NCI-H2029 treated with DMSO at 0.1 percent for 48 hours (cell line): Measurements from ENCODE around the gene TMEM236.
"Not testable (repeated sequence)": the region's sequence is repeated elsewhere in the genome, so short reads cannot be mapped to it uniquely, and the experiment has no call there.

ENCODE experiments used
- DNase-seq: peaks from one replicate; lab custom pipeline; 2025; lab: John Stamatoyannopoulos, UW

Gene TMEM236, protein sequence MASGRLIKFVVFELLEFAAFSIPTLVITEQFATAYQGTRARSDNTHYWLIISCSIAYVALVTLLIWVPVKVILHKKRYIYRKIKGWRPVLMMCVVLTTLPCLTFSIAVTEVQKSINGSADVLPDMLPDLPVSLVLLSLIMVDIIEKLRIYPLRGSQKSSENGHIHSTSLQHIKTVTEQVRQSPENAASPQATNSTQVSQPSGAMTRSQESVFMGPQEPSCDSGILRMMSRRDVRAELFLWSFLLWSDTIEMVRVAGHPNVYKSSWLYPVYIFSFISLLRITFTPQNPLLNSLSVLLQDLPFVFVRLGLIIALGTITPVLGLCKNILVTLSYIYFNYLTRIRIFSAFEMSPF

DNA sequence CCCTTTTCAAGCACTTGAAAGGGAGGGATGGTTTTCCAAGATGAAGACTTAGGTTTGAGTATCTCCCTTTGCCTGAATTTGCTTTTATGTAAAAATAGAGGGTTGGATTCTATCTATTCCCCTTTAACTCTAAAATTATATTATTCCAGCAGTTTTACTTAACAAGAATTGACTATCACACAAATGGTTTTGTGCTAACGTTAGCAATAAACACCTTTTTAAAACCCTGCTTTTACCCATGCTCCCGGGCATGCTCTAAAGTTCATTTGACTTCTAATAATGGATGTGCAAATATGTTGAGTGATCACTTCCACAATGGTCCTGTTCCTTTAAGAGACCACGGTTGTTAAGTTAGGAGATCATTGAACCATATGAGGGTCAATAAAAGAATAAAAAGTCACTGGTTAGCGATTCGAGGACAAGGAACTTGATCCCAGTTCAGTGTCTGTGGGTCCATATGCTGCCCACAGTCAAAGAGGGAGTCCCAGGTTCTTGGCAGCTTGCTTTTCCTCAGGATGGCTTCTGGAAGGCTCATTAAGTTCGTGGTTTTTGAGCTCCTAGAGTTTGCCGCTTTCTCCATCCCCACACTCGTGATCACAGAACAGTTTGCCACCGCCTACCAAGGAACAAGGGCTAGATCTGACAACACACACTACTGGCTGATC, at the start of gene TMEM236:
TSS of gene TMEM236 (plus strand) at position 421 of the 665 bp plus-strand sequence. CDS start at position 516, 95 bp downstream.
- no peak for DNase-seq

DNA sequence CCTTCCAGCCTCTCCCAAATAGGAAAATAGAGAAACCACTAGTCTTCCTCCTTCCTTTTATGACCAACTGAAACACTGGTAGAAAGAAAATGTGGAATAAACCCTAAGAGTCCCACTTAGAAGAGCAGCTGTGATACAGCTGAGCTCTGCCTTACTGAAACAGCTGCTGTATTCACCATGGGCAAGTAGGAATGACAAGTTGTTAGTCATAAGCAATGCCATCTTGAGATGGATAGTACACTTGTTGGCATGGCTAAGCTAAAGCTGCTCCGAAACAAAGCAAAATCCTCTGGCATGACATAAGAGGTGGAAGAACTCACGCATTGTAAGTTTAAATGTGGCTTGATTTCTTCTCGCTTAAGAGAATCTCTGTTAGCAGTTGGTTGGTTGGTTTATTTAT, 48.3 kb upstream of the TMEM236 start:
- DNase-seq, result no peak

DNA sequence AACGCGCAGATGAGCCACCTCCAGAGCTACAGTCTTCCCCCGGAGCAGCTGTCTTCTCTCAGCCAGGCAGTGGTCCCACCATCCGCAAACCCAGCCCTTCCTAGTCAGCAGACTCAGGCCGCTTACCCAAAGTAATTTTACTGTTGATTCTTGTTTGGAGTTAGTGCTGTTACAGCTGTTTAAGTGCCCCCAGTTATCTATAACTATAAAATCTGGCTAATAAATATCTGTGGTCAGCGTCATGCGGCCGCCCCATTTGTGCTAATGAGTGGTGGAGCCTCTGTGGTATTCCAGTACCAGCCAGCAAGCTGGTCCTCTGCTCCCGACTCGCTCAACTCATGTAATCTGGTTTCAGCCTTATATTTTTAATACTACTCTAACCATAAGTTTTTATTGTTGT, 43.2 kb upstream of the TMEM236 start:
- no peak for DNase-seq

DNA sequence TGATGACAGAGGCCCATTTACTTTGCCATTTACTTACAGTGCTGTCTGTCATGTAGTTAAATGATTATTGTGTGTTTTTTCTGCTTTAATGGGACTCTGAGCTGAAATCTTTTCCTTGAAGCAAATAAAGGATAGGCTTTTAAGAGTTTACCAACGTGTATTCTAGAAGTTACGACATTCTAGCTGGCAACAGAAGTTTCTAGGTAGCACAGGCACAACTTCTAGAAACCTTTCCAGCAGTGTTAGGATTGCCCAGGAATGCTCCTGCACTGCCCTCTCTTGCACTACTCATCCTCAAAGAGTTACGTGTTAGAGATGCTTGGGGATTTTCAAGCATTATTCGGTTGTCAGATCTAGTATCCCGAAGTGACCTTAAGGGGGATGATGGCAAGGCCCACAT, 42.5 kb upstream of the TMEM236 start:
- no peak for DNase-seq

DNA sequence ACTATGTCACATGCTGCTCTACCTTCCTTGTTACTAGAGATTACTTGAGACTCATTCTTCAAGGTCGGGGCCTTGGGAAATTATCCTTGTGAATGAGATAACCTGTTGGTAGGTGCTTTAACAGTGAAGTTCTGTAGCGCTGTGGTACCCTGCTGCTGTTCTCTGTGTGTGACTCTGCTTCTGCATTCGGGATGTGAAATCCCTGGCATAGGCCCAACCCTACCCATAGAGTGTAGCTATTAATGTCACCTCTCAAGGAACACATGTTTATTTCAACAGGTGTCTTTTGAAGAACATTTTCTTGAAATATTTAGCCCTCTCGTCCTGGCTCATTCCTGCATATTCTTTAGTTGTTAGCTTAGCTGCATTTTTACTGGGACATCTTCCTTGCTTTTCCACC, 41.8 kb upstream of the TMEM236 start:
- DNase-seq, result no peak

DNA sequence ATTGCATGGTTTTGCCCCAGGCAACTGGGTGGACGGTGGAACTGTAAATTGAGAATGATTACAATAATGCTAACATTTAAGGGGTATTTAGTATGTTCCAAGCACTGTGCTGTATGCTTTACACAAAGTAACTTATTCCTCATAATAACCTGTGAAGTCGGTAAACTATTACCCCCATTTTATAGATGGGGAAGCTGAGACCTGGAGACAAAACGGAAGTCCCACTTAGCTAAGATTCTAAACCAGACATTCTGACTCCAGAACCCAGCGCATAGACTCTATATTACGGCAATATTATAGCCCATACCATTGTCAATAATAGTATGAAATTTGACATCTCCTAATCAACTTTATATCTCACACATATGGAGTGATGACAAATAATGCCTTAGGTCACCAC, 39.9 kb upstream of the TMEM236 start:
- DNase-seq, result no peak

DNA sequence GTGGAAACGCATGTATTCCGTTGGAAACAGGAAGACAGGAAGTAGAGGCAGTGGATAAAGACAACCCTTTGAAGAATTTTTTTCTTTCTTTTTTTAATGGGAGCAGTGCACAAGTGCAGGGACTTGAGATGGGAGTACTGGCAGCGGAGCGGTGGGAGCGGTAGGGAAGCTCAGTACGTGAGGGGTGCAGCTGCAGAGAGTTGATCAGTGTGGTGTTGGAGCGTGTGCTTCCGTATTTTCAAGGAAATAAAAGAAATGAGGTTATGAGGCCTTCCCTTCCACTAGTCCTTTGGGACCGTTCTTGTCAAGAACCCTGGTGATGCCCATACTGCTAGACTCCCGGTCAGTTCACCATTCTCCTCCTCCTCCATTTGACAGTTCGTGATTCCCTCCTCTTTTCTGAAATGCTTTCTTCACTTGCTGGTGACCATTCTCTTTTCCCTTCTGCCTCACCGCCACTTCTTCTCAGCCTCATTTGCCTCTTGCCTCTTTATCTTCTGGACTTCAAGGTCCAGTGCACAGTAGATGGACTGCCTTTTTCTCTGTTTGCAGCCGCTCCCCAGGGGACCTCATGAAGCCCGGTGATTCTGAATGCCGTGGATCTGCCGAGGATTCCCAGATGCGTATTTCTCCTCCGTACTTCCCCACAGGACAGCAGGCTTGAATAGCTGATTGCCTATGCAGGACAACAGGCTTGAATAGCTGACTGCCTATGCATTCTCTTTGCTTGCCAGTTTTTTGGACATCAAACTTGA, 39.1 kb upstream of the TMEM236 start:
- no peak for DNase-seq

DNA sequence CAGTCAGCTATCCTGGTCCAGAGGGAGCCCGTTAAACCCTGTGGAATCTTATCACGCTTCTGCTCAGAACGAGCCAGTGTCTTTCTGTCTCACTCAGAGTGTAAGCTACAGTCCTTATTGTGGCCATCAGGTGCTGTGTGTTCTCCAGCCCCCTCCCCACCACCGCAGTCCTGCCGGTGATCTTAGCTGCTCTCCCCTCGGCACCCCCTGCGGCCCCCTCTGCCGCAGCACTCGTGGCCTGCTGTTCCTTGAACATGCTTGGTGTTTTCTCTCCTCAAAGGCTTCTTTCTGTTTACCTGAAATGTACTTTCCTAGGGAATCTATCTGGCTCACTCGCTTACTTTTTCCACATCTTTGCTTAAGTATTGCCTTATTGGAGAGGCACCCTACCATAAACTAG, 38.2 kb upstream of the TMEM236 start:
- no peak for DNase-seq

DNA sequence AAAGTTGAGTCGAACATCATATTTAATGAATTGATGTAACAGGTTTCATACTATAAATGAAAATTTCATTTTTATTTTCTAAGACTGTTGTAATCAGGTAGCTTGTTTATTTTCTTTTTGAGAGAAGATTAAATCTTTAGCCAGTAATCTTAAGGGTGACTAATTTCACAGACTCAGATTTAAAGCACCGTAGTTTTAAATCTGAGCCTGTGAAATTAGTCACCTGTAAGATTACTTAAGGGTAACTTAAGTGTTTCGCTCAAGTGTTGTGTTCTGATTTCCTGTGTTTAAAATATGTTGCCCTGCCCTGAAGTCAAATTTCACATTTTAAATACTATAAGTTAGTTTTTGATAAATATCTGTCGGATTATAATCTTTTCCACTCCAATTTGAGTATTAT, 35.8 kb upstream of the TMEM236 start:
- DNase-seq, result no peak

DNA sequence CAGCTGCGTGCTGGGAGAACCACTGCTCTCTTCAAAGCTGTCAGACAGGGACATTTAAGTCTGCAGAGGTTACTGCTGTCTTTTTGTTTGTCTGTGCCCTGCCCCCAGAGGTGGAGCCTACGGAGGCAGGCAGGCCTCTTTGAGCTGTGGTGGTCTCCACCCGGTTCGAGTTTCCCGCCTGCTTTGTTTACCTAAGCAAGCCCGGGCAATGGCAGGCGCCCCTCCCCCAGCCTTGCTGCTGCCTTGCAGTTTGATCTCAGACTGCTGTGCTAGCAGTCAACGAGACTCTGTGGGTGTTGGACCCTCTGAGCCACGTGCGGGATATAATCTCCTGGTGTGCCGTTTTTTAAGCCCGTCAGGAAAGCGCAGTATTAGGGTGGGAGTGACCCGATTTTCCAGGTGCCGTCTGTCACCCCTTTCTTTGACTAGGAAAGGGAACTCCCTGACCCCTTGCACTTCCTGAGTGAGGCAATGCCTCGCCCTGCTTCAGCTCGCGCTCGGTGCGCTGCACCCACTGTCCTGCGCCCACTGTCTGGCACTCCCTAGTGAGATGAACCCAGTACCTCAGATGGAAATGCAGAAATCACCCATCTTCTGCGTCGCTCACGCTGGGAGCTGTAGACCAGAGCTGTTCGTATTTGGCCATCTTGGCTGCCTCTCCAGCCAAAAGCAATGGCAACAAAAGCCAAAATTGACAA, 29.5 kb upstream of the TMEM236 start:
- DNase-seq, result not testable (repeated sequence)

DNA sequence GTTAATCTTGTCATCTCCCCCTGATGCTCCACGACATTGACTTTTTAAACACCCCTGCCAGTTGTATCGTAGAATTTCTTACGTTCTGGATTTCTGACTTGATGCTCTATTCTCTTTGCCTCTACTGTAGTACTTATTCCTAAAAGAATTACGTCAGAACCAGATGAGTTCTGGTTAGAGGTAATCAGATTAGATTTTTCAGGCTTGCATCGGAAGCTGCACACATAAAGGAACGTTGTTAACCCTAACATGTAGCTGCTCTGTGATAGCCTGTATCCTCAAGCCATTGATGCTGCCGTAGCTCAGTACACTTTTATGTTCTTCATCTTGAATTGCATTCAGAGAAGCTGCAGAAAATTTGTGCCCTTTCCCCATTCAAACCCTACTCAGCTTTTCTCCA, 26.3 kb upstream of the TMEM236 start:
- DNase-seq, result no peak

DNA sequence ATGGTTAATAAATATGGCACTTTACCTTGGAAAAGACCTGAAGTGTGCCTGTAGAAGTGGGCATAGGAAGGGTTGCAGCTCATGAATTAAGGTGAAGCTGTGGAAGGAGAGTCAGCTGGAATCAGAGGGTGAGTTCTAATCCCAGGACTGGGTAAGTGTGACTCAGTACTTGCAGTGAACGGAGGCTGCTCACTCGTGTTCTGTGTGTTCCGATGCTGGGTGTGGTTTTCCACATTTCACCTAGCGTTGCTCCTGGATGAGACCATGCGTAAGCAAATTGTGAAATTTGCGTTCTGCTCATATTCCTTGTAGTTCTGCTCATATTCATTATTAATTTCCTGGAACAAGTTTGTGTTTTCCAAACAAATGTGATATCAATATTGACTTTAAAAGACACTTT, 22.4 kb upstream of the TMEM236 start:
- no peak for DNase-seq

DNA sequence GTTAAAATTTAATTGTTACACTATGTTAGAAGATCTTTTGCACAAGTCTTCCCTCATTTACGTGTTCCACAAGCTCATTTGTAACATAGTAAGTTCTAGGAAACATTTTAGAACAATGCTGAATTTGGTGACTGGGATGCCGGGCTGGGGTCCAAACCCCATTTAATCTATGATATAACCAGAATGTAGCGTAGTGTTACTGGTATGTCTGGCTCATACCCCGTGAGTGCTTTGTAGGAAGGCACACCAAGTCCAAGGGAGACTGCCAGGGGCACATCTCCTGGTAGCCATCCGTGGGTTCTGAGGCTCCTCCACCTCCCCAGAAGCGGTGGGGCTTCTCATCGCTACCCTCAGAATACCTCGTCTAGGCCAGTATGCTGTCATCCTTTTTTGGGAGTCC, 21.3 kb upstream of the TMEM236 start:
- no peak for DNase-seq

DNA sequence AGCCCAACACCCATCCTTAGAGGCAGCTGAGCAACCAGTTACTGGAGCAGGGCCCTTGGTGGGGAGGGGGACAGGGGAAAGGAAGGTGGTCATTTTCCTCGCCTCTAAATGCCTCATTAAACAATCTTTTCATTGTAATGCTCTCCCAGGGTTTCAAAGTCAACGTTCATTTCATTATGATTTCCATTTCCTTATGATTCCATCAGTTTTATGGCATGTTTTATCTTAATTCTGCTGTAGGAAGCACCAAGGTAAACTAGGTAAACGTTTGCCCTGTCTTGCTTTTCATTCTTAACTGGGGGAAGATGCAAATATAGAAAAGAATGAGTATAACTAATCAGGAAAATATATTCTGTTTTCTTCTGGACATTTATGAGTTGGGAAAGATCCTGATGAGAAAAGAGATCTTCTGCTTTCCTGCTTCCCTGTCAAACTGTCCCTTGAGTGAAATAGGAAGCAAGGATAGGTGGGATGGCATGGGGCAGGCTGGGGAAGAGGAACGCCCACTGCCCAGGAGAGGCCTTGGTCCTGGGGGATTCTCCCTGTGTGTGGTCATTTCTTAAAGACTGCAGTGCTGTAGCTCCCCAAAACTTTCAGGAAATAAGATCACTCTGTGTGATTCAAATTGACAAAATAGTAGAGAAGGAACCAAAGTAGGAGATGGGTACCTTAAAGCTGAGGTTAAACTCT, 20.5 kb upstream of the TMEM236 start:
- no peak for DNase-seq

DNA sequence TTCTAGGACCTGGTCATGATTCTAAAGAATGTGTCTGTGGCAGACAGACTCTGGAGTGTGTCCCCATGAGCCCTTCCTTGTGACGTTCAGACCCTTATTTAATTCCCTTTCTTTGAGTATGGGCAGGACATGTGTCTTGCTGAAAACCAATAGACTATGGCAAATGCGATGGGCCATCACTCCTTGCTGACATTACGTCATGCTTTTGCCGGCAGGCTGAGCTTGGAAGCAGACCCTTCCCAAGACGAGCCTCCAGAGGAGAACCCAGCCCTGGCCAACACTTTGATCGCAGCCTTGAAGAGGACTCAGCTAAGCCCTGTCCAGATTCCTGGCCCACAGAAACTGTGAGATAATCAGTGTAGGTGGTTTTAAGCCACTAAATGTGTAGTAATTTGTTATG, 18.4 kb upstream of the TMEM236 start:
- DNase-seq, result no peak

DNA sequence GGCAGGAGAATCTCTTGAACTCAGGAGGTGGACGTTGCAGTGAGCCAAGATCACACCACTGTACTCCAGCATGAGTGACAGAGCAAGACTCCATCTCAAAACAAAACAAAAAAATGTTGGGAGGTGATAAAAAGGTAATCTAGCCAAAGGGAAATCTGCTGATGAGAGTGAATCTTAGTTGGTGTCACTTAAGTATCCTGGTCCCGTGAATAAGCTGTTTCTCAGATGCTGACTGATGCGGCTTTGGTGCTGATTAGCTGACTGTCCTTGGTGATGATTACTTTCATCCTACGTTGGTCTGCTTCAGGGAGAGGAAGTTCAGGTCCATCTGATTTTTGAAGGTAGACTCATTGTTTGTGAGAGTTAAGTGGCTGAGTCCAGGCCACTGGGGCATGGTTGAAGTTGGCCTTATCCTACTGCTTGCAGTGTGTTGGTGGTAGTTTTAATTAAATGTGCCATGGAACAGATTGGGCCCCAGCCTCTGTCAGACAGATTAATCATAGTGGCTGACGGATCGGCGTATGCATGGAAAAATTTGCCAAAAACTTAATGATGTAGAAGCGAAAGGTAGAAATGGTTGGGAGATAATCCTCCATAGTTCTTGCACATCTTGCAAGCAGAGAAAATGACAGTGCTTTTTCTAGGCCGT, 17.4 kb upstream of the TMEM236 start:
- no peak for DNase-seq

DNA sequence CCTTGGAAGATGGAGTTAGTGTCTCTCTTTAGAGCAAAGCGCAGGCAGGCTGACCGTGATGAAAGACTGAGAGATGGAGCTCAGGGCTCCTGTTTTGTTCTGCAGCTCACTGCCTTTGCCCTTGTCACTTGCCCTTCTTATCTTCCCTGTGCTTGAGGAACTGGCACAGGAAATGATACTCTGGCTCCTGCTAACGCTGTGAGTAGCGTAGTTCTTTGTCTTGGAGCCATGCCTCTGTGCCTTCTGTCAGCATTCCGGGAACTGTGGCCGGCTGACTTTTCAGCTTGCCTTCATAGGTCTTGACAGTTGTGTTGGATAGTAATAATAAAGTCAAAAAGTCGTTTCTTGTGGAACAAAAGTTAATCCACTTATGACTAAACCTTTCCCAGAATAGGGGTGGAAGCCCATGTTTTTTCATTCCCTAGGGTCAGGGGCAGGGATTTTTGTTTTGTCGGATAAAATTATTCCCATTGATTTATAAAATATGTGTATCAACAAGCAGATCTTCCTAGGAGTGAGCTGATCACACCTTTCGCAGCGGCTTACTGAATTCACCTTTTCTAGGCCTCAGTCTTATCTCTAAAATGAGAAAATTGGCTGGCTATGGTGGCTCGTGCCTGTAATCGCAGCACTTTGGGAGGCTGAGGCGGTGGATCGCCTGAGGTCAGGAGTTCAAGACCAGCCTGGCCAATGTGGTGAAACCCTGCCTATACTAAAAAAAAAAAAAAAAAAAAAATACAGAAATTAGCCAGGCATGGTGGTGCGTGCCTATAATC, 16.6 kb upstream of the TMEM236 start:
- DNase-seq, result no peak

DNA sequence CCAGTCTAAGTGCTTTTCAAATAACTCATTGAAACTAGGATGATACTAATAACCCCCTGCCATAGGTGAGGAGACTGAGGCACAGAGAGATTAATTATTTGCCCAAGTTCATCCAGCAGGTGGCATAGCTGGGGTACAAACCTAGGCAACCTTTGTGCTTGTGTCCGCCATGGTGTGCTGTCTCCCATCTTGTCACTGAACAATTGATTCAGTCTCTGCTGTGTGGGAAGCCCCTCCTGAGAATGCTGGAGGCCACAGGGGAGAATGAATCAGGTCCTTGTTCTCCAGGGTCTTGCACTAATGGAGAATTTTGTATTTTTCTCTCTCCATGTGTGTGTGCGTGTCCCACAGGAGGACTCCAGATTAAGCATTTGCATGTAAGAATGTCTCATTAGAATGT, 15.8 kb upstream of the TMEM236 start:
- DNase-seq, result no peak

DNA sequence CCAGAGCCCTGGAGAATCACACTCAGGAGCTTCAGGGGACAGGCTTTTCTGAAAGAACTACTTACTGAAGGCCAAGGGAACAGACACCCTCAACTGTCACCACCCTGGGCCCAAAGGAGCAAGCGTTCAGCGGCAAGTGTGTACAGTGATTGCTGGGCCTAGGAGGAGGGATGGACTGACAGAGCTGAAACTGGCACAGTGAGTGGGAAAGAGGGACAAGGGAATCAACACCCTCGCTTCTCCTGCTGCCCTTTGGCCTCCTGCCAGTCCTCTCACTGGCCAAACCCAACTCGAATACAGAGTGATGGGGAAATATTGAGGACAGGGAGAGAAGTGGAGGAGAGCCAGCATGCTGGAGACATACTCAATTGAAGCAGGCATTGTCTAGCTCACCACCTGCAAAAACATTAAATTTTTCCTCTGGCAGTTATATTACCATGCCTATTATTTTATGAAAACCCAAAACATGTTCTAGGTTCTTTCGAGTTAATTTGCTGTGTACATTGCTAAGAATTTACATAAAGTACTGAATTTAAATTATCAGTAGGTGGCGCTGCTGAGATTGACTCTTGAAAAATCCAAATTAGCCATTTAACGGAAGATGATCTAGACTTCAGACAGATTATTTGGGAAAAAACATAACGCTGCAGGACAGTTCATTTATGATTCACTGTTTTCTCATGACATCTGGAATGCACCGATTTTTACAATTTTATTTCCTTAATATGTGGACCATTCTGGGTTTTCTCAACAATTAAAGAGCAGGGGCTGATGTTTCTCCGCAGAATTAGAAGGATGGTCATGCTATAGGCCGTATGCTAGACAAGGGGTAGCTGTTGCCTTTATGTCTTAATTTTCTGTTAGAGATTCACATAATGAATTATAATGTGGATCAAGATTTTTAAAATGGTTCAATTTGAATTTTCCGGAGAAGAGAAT, 14.7 kb upstream of the TMEM236 start:
- DNase-seq, result no peak
